Measurements from ENCODE around the gene CAD.

DNA sequence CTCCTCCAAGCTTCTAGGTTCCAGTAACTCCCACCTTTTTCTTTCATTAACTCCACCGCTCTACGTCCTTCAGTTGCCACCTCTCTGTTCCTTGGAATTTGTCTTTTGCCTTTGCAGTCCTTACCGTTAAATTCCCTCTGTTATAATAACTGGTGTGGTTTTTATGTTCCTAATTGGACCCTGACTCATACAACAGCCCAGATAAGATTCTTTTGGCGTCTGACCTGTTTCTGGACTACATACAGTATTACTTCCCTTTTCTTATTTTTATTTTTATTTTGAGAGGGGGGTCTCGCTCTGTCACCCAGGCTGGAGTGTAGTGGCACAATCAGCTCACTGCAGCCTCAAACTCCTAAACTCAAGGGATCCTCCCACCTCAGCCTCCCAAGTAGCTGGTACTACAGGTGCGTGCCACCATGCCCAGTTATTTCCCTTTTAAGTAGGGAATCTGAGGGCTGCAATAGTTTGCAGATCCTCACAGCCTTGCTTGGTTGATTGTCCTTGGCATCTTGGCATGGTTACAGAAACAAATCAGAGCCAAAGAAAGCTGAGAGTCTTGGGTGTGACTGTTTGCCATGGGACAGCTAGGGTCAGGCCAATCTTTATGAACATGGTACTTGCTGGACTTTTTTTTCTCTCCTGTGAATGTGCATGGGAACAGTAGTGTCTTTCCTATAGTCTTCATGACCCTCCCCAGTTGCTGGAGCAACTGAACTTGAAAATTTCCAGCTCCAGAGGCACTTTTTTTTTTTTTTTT is 46.4 kb upstream of the CAD start:
- TF ChIP-seq, protein P1, sequence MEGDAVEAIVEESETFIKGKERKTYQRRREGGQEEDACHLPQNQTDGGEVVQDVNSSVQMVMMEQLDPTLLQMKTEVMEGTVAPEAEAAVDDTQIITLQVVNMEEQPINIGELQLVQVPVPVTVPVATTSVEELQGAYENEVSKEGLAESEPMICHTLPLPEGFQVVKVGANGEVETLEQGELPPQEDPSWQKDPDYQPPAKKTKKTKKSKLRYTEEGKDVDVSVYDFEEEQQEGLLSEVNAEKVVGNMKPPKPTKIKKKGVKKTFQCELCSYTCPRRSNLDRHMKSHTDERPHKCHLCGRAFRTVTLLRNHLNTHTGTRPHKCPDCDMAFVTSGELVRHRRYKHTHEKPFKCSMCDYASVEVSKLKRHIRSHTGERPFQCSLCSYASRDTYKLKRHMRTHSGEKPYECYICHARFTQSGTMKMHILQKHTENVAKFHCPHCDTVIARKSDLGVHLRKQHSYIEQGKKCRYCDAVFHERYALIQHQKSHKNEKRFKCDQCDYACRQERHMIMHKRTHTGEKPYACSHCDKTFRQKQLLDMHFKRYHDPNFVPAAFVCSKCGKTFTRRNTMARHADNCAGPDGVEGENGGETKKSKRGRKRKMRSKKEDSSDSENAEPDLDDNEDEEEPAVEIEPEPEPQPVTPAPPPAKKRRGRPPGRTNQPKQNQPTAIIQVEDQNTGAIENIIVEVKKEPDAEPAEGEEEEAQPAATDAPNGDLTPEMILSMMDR (IDR thresholded peaks at IDR 0.05) = no peak
- TF ChIP-seq EZH2 (IDR thresholded peaks at IDR 0.05; ENCODE audit: borderline replicate concordance, insufficient read depth, low read depth, low read length, poor library complexity, severe bottlenecking) = no peak

Measured in B cell (primary cell).